Heart right ventricle (tissue), 16 donors: ENCODE results near the gene THY1. TPM values are rescaled to one million over a fixed set of nuclear protein-coding genes. Genes with fewer than 3 reads are reported as not detected.

Experiments used
- ATAC-seq, 8 donors: fragments of 200-7000 bp; cut with Tn5 transposase; one replicate each; pipeline ENCODE4 v1.9.1; 2020; ENCODE audit warnings: mild to moderate bottlenecking in 8 of 8, moderate library complexity in 8 of 8, moderate number of reproducible peaks in 1 of 8
- DNase-seq, 2 donors: peaks; one replicate each; pipeline ENCODE4 v3.0.0-alpha.2; 2020
- H3K27ac ChIP-seq, 10 donors: fragments of 200-600 bp; sonication (generic) in 2 of 10; one replicate each; pipeline versions ENCODE4 v1.5.0 to v1.8.0; 2020 to 2022; ENCODE audit warnings: mild to moderate bottlenecking in 3 of 10
- H3K27me3 ChIP-seq, 7 donors: fragments of 200-600 bp; one replicate each; pipeline ENCODE4 v1.8.0; 2021 to 2022; ENCODE audit warnings: mild to moderate bottlenecking in 2 of 7
- H3K36me3 ChIP-seq, 9 donors: fragments of 200-600 bp; sonication (generic) in 1 of 9; one replicate each; pipeline versions ENCODE4 v1.5.0 to v1.8.0; 2020 to 2022; ENCODE audit warnings: mild to moderate bottlenecking in 2 of 9
- H3K4me1 ChIP-seq, 9 donors: fragments of 200-600 bp; sonication (generic) in 1 of 9; one replicate each; pipeline versions ENCODE4 v1.5.0 to v1.8.0; 2020 to 2022; ENCODE audit warnings: mild to moderate bottlenecking in 4 of 9
- H3K4me3 ChIP-seq, 10 donors: fragments of 200-600 bp; sonication (generic) in 2 of 10; one replicate each; pipeline versions ENCODE4 v1.5.0 to v1.8.0; 2020 to 2022; ENCODE audit warnings: mild to moderate bottlenecking in 7 of 10, moderate library complexity in 2 of 10
- H3K9me3 ChIP-seq, 11 donors: fragments of 200-600 bp in 10 of 11; sonication (generic) in 2 of 11; one replicate each; pipeline versions ENCODE4 v1.5.0 to v1.8.0; 2013 to 2022; ENCODE audit warnings: mild to moderate bottlenecking in 2 of 11, control low read depth in 1 of 11, moderate library complexity in 1 of 11
- CTCF ChIP-seq, 9 donors: fragments of 200-600 bp; sonication (generic) in 2 of 9; IDR thresholded peaks; one replicate each; pipeline versions ENCODE4 v1.5.0 to v1.8.0; 2021 to 2022; ENCODE audit warnings: antibody characterized with exemption in 9 of 9, mild to moderate bottlenecking in 5 of 9, moderate library complexity in 1 of 9
- WGBS, 2 donors: extraction: QIAGEN DNeasy Blood & Tissue Kit; methylation state at CpG; one replicate each; pipeline ENCODE4 v1.1.7; 2013; ENCODE audit warnings: inconsistent platforms in 1 of 2; 5-methylcytosine and 5-hydroxymethylcytosine counted together
- intact Hi-C, 10 donors: fragments of 100-400 bp; cut with DNase I; formaldehyde crosslinking; loops; one replicate each; pipeline versions ENCODE4 v1.11.1 to v1.14.2; 2022
- polyA plus RNA-seq, 2 donors: library from polyadenylated mRNA; stranded (reverse); fragments of 200-250 nt; gene quantifications; one replicate each; pipeline ENCODE4 v1.2.3, GENCODE V29; 2013
- total RNA-seq, 10 donors: library from RNA; stranded (reverse); fragmentation: NEBNext Ultra II Directional in 3 of 10; extraction: Animal tissue kit (Norgen Biotek cat#: 25700) in 3 of 10; gene quantifications; one replicate each; pipeline versions ENCODE4 v1.2.1 to v1.2.4, GENCODE V29; 2021 to 2023
- donor health status: Arrhythmogenic right ventricular cardiomyopathy.
- donor health status: ischemic (EF 13 %, LVEDD 7.1; RV severe dilation, severe dysfunction).
- donor health status: healthy with polysubstance abuse.
- donor health status: DM: no; HTN: yes; CAD: no.
- donor health status: DM: no; HTN: no; CAD: no.
- donor health status: ischemic (EF 25% LVEDD 6.9; RV normal size, moderate dysfunction).
- donor health status: ischemic (EF 25% LVEDD 5.7; RV mildly dilated, moderate dysfunction).
- donor health status: healthy.
- donor health status: DM: yes; HTN: yes; CAD: no.
- donor health status: Ischemic cardiomyopathy.
- donor health status: ischemic (EF 35%, LVEDD 5.7; RV mildly dilated, moderate dysfunction).
- donor health status: nonischemic (EF 11% LVEDD 7.7; RV severe dilation, severe dysfunction).
- donor health status: DM: yes; HTN: yes; CAD: no.
- donor health status: PGD.
- donor health status: ischemic (EF 29% LVEDD 5.4; RV normal size, mild dysfunction).
- donor health status: nonischemic (EF 23%, LVEDD 6.1; RV moderate dilation, normal function).

The THY1 gene
- total and polyA plus RNA-seq, 12 donors: 0.61 to 26.6 (median 5.0) TPM

GRCh38 chr11:119415517-119415916, 7.5 kb downstream of the THY1 start:
- no peaks in the 10 kb centered on the region for H3K9me3 ChIP-seq
- peaks cover 0 to 4% (median 0%) of the 10 kb centered on the region in 9 donors for H3K36me3 ChIP-seq
- H3K4me3 ChIP-seq: no peak overlapping the region
- DNase-seq (no peak), ATAC-seq (no peak)
- intact Hi-C loops: no loop called here
- H3K27me3 ChIP-seq: peaks cover 0 to 25% (median 15%) of the 10 kb centered on the region in 7 donors
- no peak for TF ChIP-seq CTCF (IDR thresholded peaks at IDR 0.05)
- H3K4me1 ChIP-seq: peaks cover 0 to under 1% (median 0%) of the 10 kb centered on the region in 9 donors
- 95 to 96% methylated on average over 3 of the region's 3 CpGs for WGBS, 2 donors
- no peak overlapping the region for H3K27ac ChIP-seq

DNA sequence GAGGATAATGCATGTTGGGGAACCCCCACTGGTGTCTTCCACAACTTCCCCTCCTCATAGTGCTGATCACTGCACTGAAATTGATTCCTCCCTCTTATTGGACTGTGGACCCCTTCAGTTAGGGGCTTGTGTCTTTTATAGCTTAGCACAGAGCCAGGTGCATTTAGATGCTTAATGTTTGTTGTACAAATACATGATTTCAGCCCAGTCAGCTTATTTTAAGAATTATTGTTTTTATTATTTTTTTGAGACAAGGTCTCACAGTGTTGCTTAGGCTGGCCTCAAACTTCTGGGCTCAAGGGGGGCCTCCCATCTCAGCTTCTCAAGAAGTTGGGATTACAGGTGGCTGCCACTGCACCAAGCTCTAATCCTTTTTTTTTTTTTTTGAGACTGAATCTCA, 8.2 kb downstream of the THY1 start:
- Histone ChIP-seq H3K4me3 (no peak overlapping the region), H3K36me3 (peaks cover 0 to 2% (median 0%) of the 10 kb centered on the region in 9 donors), H3K27me3 (peaks cover 0 to 17% (median 7%) of the 10 kb centered on the region in 7 donors), H3K27ac (no peak overlapping the region), H3K9me3 (no peaks in the 10 kb centered on the region), H3K4me1 (no peaks in the 10 kb centered on the region)
- DNase-seq: no peak
- intact Hi-C loops: no loop called here
- no peak for TF ChIP-seq CTCF (IDR thresholded peaks at IDR 0.05)
- ATAC-seq: no peak

GRCh38 chr11:119414321-119414720, 8.7 kb downstream of the THY1 start:
- Histone ChIP-seq H3K27ac (no peak overlapping the region), H3K4me3 (no peak overlapping the region), H3K9me3 (no peaks in the 10 kb centered on the region), H3K27me3 (peaks cover 0 to 13% (median 4%) of the 10 kb centered on the region in 7 donors), H3K36me3 (no peaks in the 10 kb centered on the region), H3K4me1 (no peaks in the 10 kb centered on the region)
- no peak for TF ChIP-seq CTCF (IDR thresholded peaks at IDR 0.05)
- no peak for ATAC-seq
- 88 to 98% methylated on average over 2 of the region's 2 CpGs for WGBS, 2 donors
- no peak for DNase-seq
- intact Hi-C loops: no loop called here

- Histone ChIP-seq H3K4me3 (no peak overlapping the region), H3K36me3 (no peaks in the 10 kb centered on the region), H3K27ac (no peak overlapping the region), H3K27me3 (peaks cover 0 to under 1% (median 0%) of the 10 kb centered on the region in 7 donors), H3K4me1 (no peaks in the 10 kb centered on the region), H3K9me3 (no peaks in the 10 kb centered on the region)
- intact Hi-C loops: no loop called here
- DNase-seq (no peak), ATAC-seq (no peak)
- WGBS, 2 donors: 88 to 95% methylated on average over 2 of the region's 2 CpGs
- TF ChIP-seq CTCF (IDR thresholded peaks at IDR 0.05): no peak
Observed at GRCh38 chr11:119412072-119412471, 10.9 kb downstream of the THY1 start.
